ENCODE data around the gene CACNA2D4. TPM values are rescaled to one million over a fixed set of nuclear protein-coding genes. Genes with fewer than 3 reads are reported as not detected.
A peak's percentile ranks its signal among the peaks of the same experiment; 100 is the strongest.

The CACNA2D4 gene
- total and polyA plus RNA-seq, 12 donors = 0.54 to 9.1 (median 3.1) TPM

- Histone ChIP-seq H3K36me3 (replicated peaks in 1 of 2) (no peaks in the 10 kb centered on the region), H3K27me3 (no peaks in the 10 kb centered on the region), H3K9me3 (replicated peaks in 1 of 3) (peaks cover 0 to 7% (median 0%) of the 10 kb centered on the region in 3 donors), H3K4me3 (no peak overlapping the region), H3K4me1 (replicated peaks in 1 of 2) (peaks cover 5% of the 10 kb centered on the region in 2 donors), H3K27ac (no peak overlapping the region)
- no peak for TF ChIP-seq CTCF (IDR thresholded peaks at IDR 0.05)
- intact Hi-C loops (cut with DNase I) = no loop called here
- no peak for DNase-seq
Measured at GRCh38 chr12:1904875-1905274, 13.6 kb downstream of the CACNA2D4 start.

- Histone ChIP-seq H3K4me1 (replicated peaks in 1 of 2) (no peaks in the 10 kb centered on the region), H3K36me3 (replicated peaks in 1 of 2) (no peaks in the 10 kb centered on the region), H3K27ac (no peak overlapping the region), H3K4me3 (no peak overlapping the region), H3K9me3 (replicated peaks in 1 of 3) (peaks cover 0 to 5% (median 2%) of the 10 kb centered on the region in 3 donors), H3K27me3 (peaks cover 3% of the 10 kb centered on the region)
- TF ChIP-seq CTCF (IDR thresholded peaks at IDR 0.05) (no peak), POLR2A (IDR thresholded peaks at IDR 0.05) (no peak)
- peak in 1 of 7 donors; percentile 17 for DNase-seq
- WGBS, 4 donors = 77 to 79% (median 78%) methylated on average over 5 of the region's 5 CpGs
- intact Hi-C loops (cut with DNase I) = no loop called here
Measured at GRCh38 chr12:1896964-1897363, 21.5 kb downstream of the CACNA2D4 start.

GRCh38 chr12:1890810-1891209, 27.6 kb downstream of the CACNA2D4 start:
- Histone ChIP-seq H3K27ac (no peak overlapping the region), H3K27me3 (peaks cover 3% of the 10 kb centered on the region), H3K9me3 (replicated peaks in 1 of 3) (peaks cover 0 to 12% (median 9%) of the 10 kb centered on the region in 3 donors), H3K4me1 (replicated peaks in 1 of 2) (no peaks in the 10 kb centered on the region), H3K4me3 (no peak overlapping the region), H3K36me3 (replicated peaks in 1 of 2) (no peaks in the 10 kb centered on the region)
- TF ChIP-seq CTCF (IDR thresholded peaks at IDR 0.05) = no peak
- no peak for TF ChIP-seq POLR2A (IDR thresholded peaks at IDR 0.05)
- peak in 2 of 7 donors; percentile 6 to 29 for DNase-seq
- 80 to 90% (median 83%) methylated on average over 1 to 2 of the region's 2 CpGs for WGBS, 4 donors
- intact Hi-C loops (cut with DNase I) = no loop called here

- 82 to 91% (median 88%) methylated on average over 5 to 8 of the region's 8 CpGs for WGBS, 4 donors
- Histone ChIP-seq H3K36me3 (replicated peaks in 1 of 2) (no peaks in the 10 kb centered on the region), H3K27ac (no peak overlapping the region), H3K4me3 (no peak overlapping the region), H3K9me3 (replicated peaks in 1 of 3) (peaks cover 0 to 12% (median 9%) of the 10 kb centered on the region in 3 donors), H3K4me1 (replicated peaks in 1 of 2) (no peaks in the 10 kb centered on the region), H3K27me3 (peaks cover 3% of the 10 kb centered on the region)
- intact Hi-C loops (cut with DNase I) = no loop called here
- DNase-seq = peak in 1 of 7 donors; percentile 27
- TF ChIP-seq CTCF (IDR thresholded peaks at IDR 0.05) (no peak), POLR2A (IDR thresholded peaks at IDR 0.05) (no peak)
Measured at GRCh38 chr12:1890119-1890703, 28.2 kb downstream of the CACNA2D4 start.

All from adrenal gland (tissue), 12 donors.